Fibroblast of lung (primary cell): ENCODE data around the gene STXBP5. TPM values are rescaled to one million over a fixed set of nuclear protein-coding genes. Genes with fewer than 3 reads are reported as not detected.

Source experiments
- DNase-seq, 2 donors: peaks; one replicate each; pipeline versions ENCODE4 v3.0.0 to v3.0.0-alpha.2; 2010; ENCODE audit warnings: low read depth in 2 of 2
- H2AFZ ChIP-seq: 2 replicates; pipeline ENCODE4 v1.5.1; 2012; ENCODE audit warnings: low read length, control low read depth, inconsistent platforms
- H3K27ac ChIP-seq: 2 replicates; pipeline ENCODE4 v1.5.1; 2011; ENCODE audit warnings: low read length, control low read depth; ENCODE audit not compliant: insufficient read depth
- H3K27me3 ChIP-seq: 2 replicates; pipeline ENCODE4 v1.5.1; 2011; ENCODE audit warnings: mild to moderate bottlenecking, low read length; ENCODE audit not compliant: control insufficient read depth, insufficient read depth
- H3K36me3 ChIP-seq: 2 replicates; pipeline ENCODE4 v1.5.1; 2011; ENCODE audit warnings: low read length; ENCODE audit not compliant: control insufficient read depth, insufficient read depth
- H3K4me1 ChIP-seq: 2 replicates; pipeline ENCODE4 v1.5.1; 2011; ENCODE audit warnings: low read length; ENCODE audit not compliant: control insufficient read depth, insufficient read depth; ENCODE audit errors: extremely low read depth
- H3K4me2 ChIP-seq: 2 replicates; pipeline ENCODE4 v1.5.1; 2011; ENCODE audit warnings: low read length, control low read depth; ENCODE audit not compliant: insufficient read depth; ENCODE audit errors: extremely low read depth
- H3K4me3 ChIP-seq, 4 experiments: fragments of 200-600 bp in 1 of 4; sonication (generic) in 1 of 4; replicated peaks in 1 of 4; 2 replicates each; pipeline ENCODE4 v1.5.1; 2011 to 2016; ENCODE audit warnings: low read length in 4 of 4, low read depth in 3 of 4, mild to moderate bottlenecking in 3 of 4, control low read depth in 2 of 4, inconsistent platforms in 1 of 4, mixed read lengths in 1 of 4; ENCODE audit not compliant: insufficient read depth in 1 of 4; ENCODE audit errors: control extremely low read depth in 1 of 4
- H3K79me2 ChIP-seq: 2 replicates; pipeline ENCODE4 v1.5.1; 2012; ENCODE audit warnings: mild to moderate bottlenecking, low read length, inconsistent platforms; ENCODE audit not compliant: control insufficient read depth, insufficient read depth
- H3K9ac ChIP-seq: 2 replicates; pipeline ENCODE4 v1.5.1; 2011; ENCODE audit warnings: mild to moderate bottlenecking, low read length, control low read depth; ENCODE audit not compliant: insufficient read depth
- H3K9me3 ChIP-seq: 2 replicates; pipeline ENCODE4 v1.5.1; 2012; ENCODE audit warnings: low read depth, low read length; ENCODE audit not compliant: control insufficient read depth, insufficient read depth
- H4K20me1 ChIP-seq: 2 replicates; pipeline ENCODE4 v1.5.1; 2011; ENCODE audit warnings: low read length; ENCODE audit not compliant: control insufficient read depth, insufficient read depth; ENCODE audit errors: extremely low read depth
- EZH2 ChIP-seq: IDR thresholded peaks from 2 replicates; pipeline ENCODE4 v1.5.1; 2012; ENCODE audit warnings: low read length, control low read depth, mild to moderate bottlenecking; ENCODE audit errors: missing control alignments
- polyA plus RNA-seq, 2 donors: library from polyadenylated mRNA; depleted of rRNA in 1 of 2; stranded (reverse) in 1 of 2; unstranded in 1 of 2; fragments of >200 nt; gene quantifications; 2 replicates each; pipeline ENCODE4 v1.2.1, GENCODE V29; 2011 to 2012; ENCODE audit warnings: missing spikeins in 1 of 2
- total RNA-seq: library from RNA; depleted of rRNA; stranded (reverse); fragments of >200 nt; gene quantifications from 2 replicates; pipeline ENCODE4 v1.2.1, GENCODE V29; 2014
- TF ChIP-seq, protein P1 (sequence below), 2 donors: IDR thresholded peaks in 1 of 2; conservative IDR thresholded peaks in 1 of 2; 1 replicate in 1 of 2; 2 replicates in 1 of 2; pipeline ENCODE4 v1.5.1; 2011 to 2012; ENCODE audit warnings: low read length in 2 of 2, control low read depth in 1 of 2, inconsistent platforms in 1 of 2, low read depth in 1 of 2, mild to moderate bottlenecking in 1 of 2

STXBP5 gene
- total and polyA plus RNA-seq, 2 donors (not counting 1 experiment from before 2014, with no cell fraction given): 27.6 to 90.7 TPM

DNA sequence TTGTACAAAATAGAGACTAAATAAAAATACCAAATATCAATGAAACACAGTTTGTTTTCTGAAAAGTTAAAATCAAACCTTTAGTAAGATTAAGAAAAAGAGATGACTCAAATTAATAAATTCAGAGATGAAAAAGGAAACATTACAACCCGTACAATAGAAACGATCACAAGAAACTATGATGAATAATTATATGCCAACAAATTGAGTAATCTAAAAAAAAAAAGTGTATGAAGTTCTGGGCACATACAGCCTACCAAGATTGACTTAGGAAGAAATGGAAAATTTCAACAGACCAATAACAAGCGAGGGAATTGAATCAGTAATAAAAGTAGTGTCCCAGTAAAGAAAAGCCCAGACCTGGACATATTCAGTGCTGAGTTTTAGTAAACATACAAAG is 94.8 kb downstream of the STXBP5 start:
- H3K27me3 ChIP-seq: no peaks in the 10 kb centered on the region
- H3K27ac ChIP-seq: no peak overlapping the region
- H3K4me1 ChIP-seq: no peaks in the 10 kb centered on the region
- H3K36me3 ChIP-seq: peaks cover 5% of the 10 kb centered on the region
- no peak overlapping the region for H3K4me3 ChIP-seq
- TF ChIP-seq, protein P1, sequence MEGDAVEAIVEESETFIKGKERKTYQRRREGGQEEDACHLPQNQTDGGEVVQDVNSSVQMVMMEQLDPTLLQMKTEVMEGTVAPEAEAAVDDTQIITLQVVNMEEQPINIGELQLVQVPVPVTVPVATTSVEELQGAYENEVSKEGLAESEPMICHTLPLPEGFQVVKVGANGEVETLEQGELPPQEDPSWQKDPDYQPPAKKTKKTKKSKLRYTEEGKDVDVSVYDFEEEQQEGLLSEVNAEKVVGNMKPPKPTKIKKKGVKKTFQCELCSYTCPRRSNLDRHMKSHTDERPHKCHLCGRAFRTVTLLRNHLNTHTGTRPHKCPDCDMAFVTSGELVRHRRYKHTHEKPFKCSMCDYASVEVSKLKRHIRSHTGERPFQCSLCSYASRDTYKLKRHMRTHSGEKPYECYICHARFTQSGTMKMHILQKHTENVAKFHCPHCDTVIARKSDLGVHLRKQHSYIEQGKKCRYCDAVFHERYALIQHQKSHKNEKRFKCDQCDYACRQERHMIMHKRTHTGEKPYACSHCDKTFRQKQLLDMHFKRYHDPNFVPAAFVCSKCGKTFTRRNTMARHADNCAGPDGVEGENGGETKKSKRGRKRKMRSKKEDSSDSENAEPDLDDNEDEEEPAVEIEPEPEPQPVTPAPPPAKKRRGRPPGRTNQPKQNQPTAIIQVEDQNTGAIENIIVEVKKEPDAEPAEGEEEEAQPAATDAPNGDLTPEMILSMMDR (conservative IDR thresholded peaks at IDR 0.05 in 1 of 2, IDR thresholded peaks at IDR 0.05 in 1 of 2; ENCODE audit: low read depth in 1 of 2, low read length in 2 of 2): no peak
- no peak for TF ChIP-seq EZH2
- H4K20me1 ChIP-seq: no peaks in the 10 kb centered on the region
- H3K9ac ChIP-seq: no peak overlapping the region
- no peak overlapping the region for H2AFZ ChIP-seq
- H3K79me2 ChIP-seq: no peaks in the 10 kb centered on the region
- H3K4me2 ChIP-seq: no peak overlapping the region
- DNase-seq: no peak
- H3K9me3 ChIP-seq: no peaks in the 10 kb centered on the region

DNA sequence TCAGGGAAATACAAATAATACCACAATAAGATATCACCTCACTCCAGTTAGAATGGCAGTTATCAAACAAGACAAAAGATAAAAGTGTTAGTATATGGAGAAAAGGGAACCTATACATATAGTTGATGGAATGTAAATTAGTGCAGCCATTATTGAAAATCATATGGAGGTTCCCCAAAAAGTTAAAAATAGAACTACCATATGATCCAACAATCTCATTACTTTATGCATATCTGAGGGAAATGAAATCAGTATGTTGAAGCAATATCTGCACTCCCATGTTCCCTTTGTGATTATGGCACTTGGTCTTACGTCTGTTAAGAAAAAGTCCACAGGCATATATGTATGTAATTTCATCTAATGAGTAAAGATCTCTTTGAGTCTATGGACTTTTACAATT is 96.9 kb downstream of the STXBP5 start:
- no peak overlapping the region for H3K4me3 ChIP-seq
- no peaks in the 10 kb centered on the region for H3K79me2 ChIP-seq
- no peaks in the 10 kb centered on the region for H3K9me3 ChIP-seq
- no peaks in the 10 kb centered on the region for H3K4me1 ChIP-seq
- H3K9ac ChIP-seq: no peak overlapping the region
- no peaks in the 10 kb centered on the region for H3K36me3 ChIP-seq
- TF ChIP-seq, protein P1 (conservative IDR thresholded peaks at IDR 0.05 in 1 of 2, IDR thresholded peaks at IDR 0.05 in 1 of 2; ENCODE audit: low read depth in 1 of 2, low read length in 2 of 2): no peak
- TF ChIP-seq EZH2: no peak
- DNase-seq: no peak
- no peak overlapping the region for H2AFZ ChIP-seq
- H3K4me2 ChIP-seq: no peak overlapping the region
- H4K20me1 ChIP-seq: no peaks in the 10 kb centered on the region
- no peaks in the 10 kb centered on the region for H3K27me3 ChIP-seq
- H3K27ac ChIP-seq: no peak overlapping the region

DNA sequence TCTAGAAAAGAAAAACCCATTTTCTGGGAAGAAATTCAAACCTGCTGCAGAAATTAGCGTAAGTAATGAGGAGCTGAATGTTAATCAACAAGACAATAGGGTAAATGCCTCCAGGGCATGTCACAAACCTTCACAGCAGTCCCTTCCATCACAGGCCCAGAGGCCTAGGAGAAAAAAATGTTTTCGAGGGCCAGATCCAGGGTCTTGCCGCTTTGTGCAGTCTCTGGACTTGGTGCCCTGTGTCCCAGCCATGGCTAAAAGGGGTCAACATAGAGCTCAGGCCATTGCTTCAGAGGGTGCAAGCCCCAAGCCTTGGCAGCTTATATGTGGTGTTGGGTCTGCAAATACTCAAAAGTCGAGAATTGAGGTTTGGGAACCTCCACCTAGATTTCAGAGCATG is 99.8 kb downstream of the STXBP5 start:
- no peaks in the 10 kb centered on the region for H3K9me3 ChIP-seq
- H3K27ac ChIP-seq: no peak overlapping the region
- DNase-seq: no peak
- no peaks in the 10 kb centered on the region for H3K4me1 ChIP-seq
- no peak overlapping the region for H3K9ac ChIP-seq
- H2AFZ ChIP-seq: no peak overlapping the region
- no peaks in the 10 kb centered on the region for H3K36me3 ChIP-seq
- H4K20me1 ChIP-seq: no peaks in the 10 kb centered on the region
- H3K4me3 ChIP-seq: no peak overlapping the region
- TF ChIP-seq, protein P1 (conservative IDR thresholded peaks at IDR 0.05 in 1 of 2, IDR thresholded peaks at IDR 0.05 in 1 of 2; ENCODE audit: low read depth in 1 of 2, low read length in 2 of 2): no peak
- TF ChIP-seq EZH2: no peak
- H3K4me2 ChIP-seq: no peak overlapping the region
- H3K27me3 ChIP-seq: no peaks in the 10 kb centered on the region
- H3K79me2 ChIP-seq: no peaks in the 10 kb centered on the region
